Activated T-helper 1 cell treated with anti-CD3 and anti-CD28 coated beads, Interleukin-12 subunit alpha, Interleukin-12 subunit beta, Interleukin-2, Interleukin-4 antibody, amounts not matched to agents 30 ng/mL and 10 ng/mL and 1 ng/mL, durations not matched to agents 14 hours and 24 hours and 36 hours (primary cell): Measurements from ENCODE around the gene MTFR1L. TPM values are rescaled to one million over a fixed set of nuclear protein-coding genes. Genes with fewer than 3 reads are reported as not detected.

Source experiments
- DNase-seq: peaks from one replicate; pipeline ENCODE4 v3.0.0; 2021; ENCODE audit warnings: low spot score
- H3K27ac Mint-ChIP-seq: one replicate; pipeline ENCODE4 v1.8.0; 2021; ENCODE audit warnings: mild to moderate bottlenecking, mixed read lengths
- H3K27me3 Mint-ChIP-seq: one replicate; pipeline ENCODE4 v1.8.0; 2022; ENCODE audit warnings: mild to moderate bottlenecking, moderate library complexity, mixed read lengths; ENCODE audit not compliant: insufficient read depth
- H3K36me3 Mint-ChIP-seq: one replicate; pipeline ENCODE4 v1.8.0; 2021; ENCODE audit warnings: low read depth, mixed read lengths
- H3K4me1 Mint-ChIP-seq: one replicate; pipeline ENCODE4 v1.8.0; 2021; ENCODE audit warnings: low read depth, mixed read lengths
- H3K4me3 Mint-ChIP-seq: one replicate; pipeline ENCODE4 v1.8.0; 2021; ENCODE audit warnings: mild to moderate bottlenecking, moderate library complexity, mixed read lengths
- H3K9me3 Mint-ChIP-seq: one replicate; pipeline ENCODE4 v1.8.0; 2021; ENCODE audit warnings: mixed read lengths
- intact Hi-C: fragments of 100-400 bp; cut with micrococcal nuclease; formaldehyde crosslinking; loops from one replicate; pipeline ENCODE4 v1.15.1; 2024
- total RNA-seq: library from RNA; stranded (reverse); gene quantifications from 2 replicates; pipeline ENCODE4 v1.2.3, GENCODE V29; 2022

MTFR1L gene
- total RNA-seq, 1 donor from 2014 or later = 29.3 TPM

- H3K4me3 Mint-ChIP-seq = no peak overlapping the region
- no peaks in the 10 kb centered on the region for H3K9me3 Mint-ChIP-seq
- intact Hi-C loops = no loop called here
- peaks cover 9% of the 10 kb centered on the region for H3K4me1 Mint-ChIP-seq
- no peaks in the 10 kb centered on the region for H3K27me3 Mint-ChIP-seq
- no peak for DNase-seq
- H3K36me3 Mint-ChIP-seq = no peaks in the 10 kb centered on the region
- H3K27ac Mint-ChIP-seq = no peak overlapping the region
Observed at GRCh38 chr1:25813734-25814471, 5.9 kb upstream of the MTFR1L start.

GRCh38 chr1:25814549-25815087 lies 5.1 kb upstream of the MTFR1L start:
- no peak for DNase-seq
- Mint-ChIP-seq H3K27me3 (no peaks in the 10 kb centered on the region), H3K9me3 (no peaks in the 10 kb centered on the region), H3K36me3 (no peaks in the 10 kb centered on the region), H3K4me3 (no peak overlapping the region), H3K27ac (peak overlapping the region; percentile 8), H3K4me1 (peaks cover 15% of the 10 kb centered on the region)
- intact Hi-C loops = no loop called here

- Mint-ChIP-seq H3K4me1 (peaks cover 15% of the 10 kb centered on the region), H3K36me3 (no peaks in the 10 kb centered on the region), H3K9me3 (no peaks in the 10 kb centered on the region), H3K27me3 (no peaks in the 10 kb centered on the region), H3K27ac (no peak overlapping the region), H3K4me3 (no peak overlapping the region)
- no peak for DNase-seq
- intact Hi-C loops = no loop called here
Observed at GRCh38 chr1:25815208-25816111, 4.3 kb upstream of the MTFR1L start.

GRCh38 chr1:25816112-25816718 lies 3.5 kb upstream of the MTFR1L start:
- no peaks in the 10 kb centered on the region for H3K9me3 Mint-ChIP-seq
- no peak overlapping the region for H3K27ac Mint-ChIP-seq
- H3K36me3 Mint-ChIP-seq = peaks cover 6% of the 10 kb centered on the region
- no peaks in the 10 kb centered on the region for H3K27me3 Mint-ChIP-seq
- intact Hi-C loops = no loop called here
- DNase-seq = no peak
- no peak overlapping the region for H3K4me3 Mint-ChIP-seq
- H3K4me1 Mint-ChIP-seq = peaks cover 23% of the 10 kb centered on the region

- Mint-ChIP-seq H3K27ac (peak overlapping the region; percentile 73), H3K9me3 (no peaks in the 10 kb centered on the region), H3K36me3 (peaks cover 8% of the 10 kb centered on the region), H3K4me3 (peak overlapping the region; percentile 97), H3K4me1 (peaks cover 35% of the 10 kb centered on the region), H3K27me3 (no peaks in the 10 kb centered on the region)
- intact Hi-C loops = no loop called here
- no peak for DNase-seq
Observed at GRCh38 chr1:25817840-25818501, 1.8 kb upstream of the MTFR1L start.

GRCh38 chr1:25818569-25818968 lies 1.2 kb upstream of the MTFR1L start:
- Mint-ChIP-seq H3K4me1 (peaks cover 35% of the 10 kb centered on the region), H3K27me3 (no peaks in the 10 kb centered on the region), H3K27ac (peak overlapping the region; percentile 73), H3K9me3 (no peaks in the 10 kb centered on the region), H3K36me3 (peaks cover 8% of the 10 kb centered on the region), H3K4me3 (peak overlapping the region; percentile 97)
- DNase-seq = no peak
- intact Hi-C loops = no loop called here

GRCh38 chr1:25820247-25821111 lies 725 bp downstream of the MTFR1L start:
- Mint-ChIP-seq H3K4me3 (peak overlapping the region; percentile 97), H3K36me3 (peaks cover 12% of the 10 kb centered on the region), H3K27me3 (no peaks in the 10 kb centered on the region), H3K4me1 (peaks cover 35% of the 10 kb centered on the region), H3K27ac (peak overlapping the region; percentile 93), H3K9me3 (no peaks in the 10 kb centered on the region)
- peak; percentile 74 for DNase-seq
- intact Hi-C loops = loop anchor here (1.0 kb wide), 4 partner anchors 39 to 573 kb away; partner anchors contain the start of genes AUNIP, MACO1, PAFAH2 and RSRP1

- H3K36me3 Mint-ChIP-seq = peaks cover 13% of the 10 kb centered on the region
- no peaks in the 10 kb centered on the region for H3K27me3 Mint-ChIP-seq
- peak overlapping the region; percentile 93 for H3K4me3 Mint-ChIP-seq
- H3K9me3 Mint-ChIP-seq = no peaks in the 10 kb centered on the region
- DNase-seq = no peak
- H3K27ac Mint-ChIP-seq = peak overlapping the region; percentile 93
- H3K4me1 Mint-ChIP-seq = peaks cover 35% of the 10 kb centered on the region
- intact Hi-C loops = no loop called here
Observed at GRCh38 chr1:25821112-25821476, 1.3 kb downstream of the MTFR1L start.

GRCh38 chr1:25821630-25822091 lies 1.9 kb downstream of the MTFR1L start:
- H3K4me3 Mint-ChIP-seq = peak overlapping the region; percentile 93
- H3K4me1 Mint-ChIP-seq = peaks cover 35% of the 10 kb centered on the region
- no peak for DNase-seq
- H3K9me3 Mint-ChIP-seq = no peaks in the 10 kb centered on the region
- no peaks in the 10 kb centered on the region for H3K27me3 Mint-ChIP-seq
- H3K27ac Mint-ChIP-seq = peak overlapping the region; percentile 44
- peaks cover 16% of the 10 kb centered on the region for H3K36me3 Mint-ChIP-seq
- intact Hi-C loops = no loop called here

GRCh38 chr1:25825605-25826004 lies 5.9 kb downstream of the MTFR1L start:
- peaks cover 33% of the 10 kb centered on the region for H3K36me3 Mint-ChIP-seq
- intact Hi-C loops = no loop called here
- no peak for DNase-seq
- H3K27ac Mint-ChIP-seq = no peak overlapping the region
- peaks cover 18% of the 10 kb centered on the region for H3K4me1 Mint-ChIP-seq
- H3K4me3 Mint-ChIP-seq = no peak overlapping the region
- H3K27me3 Mint-ChIP-seq = no peaks in the 10 kb centered on the region
- no peaks in the 10 kb centered on the region for H3K9me3 Mint-ChIP-seq

- peaks cover 9% of the 10 kb centered on the region for H3K4me1 Mint-ChIP-seq
- H3K4me3 Mint-ChIP-seq = no peak overlapping the region
- no peaks in the 10 kb centered on the region for H3K27me3 Mint-ChIP-seq
- intact Hi-C loops = no loop called here
- H3K27ac Mint-ChIP-seq = no peak overlapping the region
- H3K9me3 Mint-ChIP-seq = no peaks in the 10 kb centered on the region
- DNase-seq = no peak
- peaks cover 37% of the 10 kb centered on the region for H3K36me3 Mint-ChIP-seq
Observed at GRCh38 chr1:25826571-25826970, 6.8 kb downstream of the MTFR1L start.
